ENCODE data around the gene PLXNA4.

Gene PLXNA4

GRCh38 chr7:132527467-132528410 is 48.5 kb downstream of the PLXNA4 start:
- no peak for DNase-seq

GRCh38 chr7:132526111-132526740 is 50.0 kb downstream of the PLXNA4 start:
- DNase-seq: no peak

- no peak for DNase-seq
These were observed 54.8 kb downstream of the PLXNA4 start for GRCh38 chr7:132521423-132521822.

- no peak for DNase-seq
These were observed 55.5 kb downstream of the PLXNA4 start for GRCh38 chr7:132520591-132521280.

GRCh38 chr7:132519936-132520335 is 56.3 kb downstream of the PLXNA4 start:
- no peak for DNase-seq

- DNase-seq: no peak
These were observed 57.5 kb downstream of the PLXNA4 start for GRCh38 chr7:132518839-132519173.

- DNase-seq: no peak
These were observed 58.0 kb downstream of the PLXNA4 start for GRCh38 chr7:132518102-132518838.

GRCh38 chr7:132516042-132516840 is 60.0 kb downstream of the PLXNA4 start:
- DNase-seq: no peak

GRCh38 chr7:132515181-132515580 is 61.1 kb downstream of the PLXNA4 start:
- DNase-seq: no peak

- DNase-seq: no peak
These were observed 61.8 kb downstream of the PLXNA4 start for GRCh38 chr7:132514430-132514829.

- no peak for DNase-seq
These were observed 64.3 kb downstream of the PLXNA4 start for GRCh38 chr7:132511921-132512320.

GRCh38 chr7:132511387-132511786 is 64.9 kb downstream of the PLXNA4 start:
- no peak for DNase-seq

- DNase-seq: no peak
These were observed 66.6 kb downstream of the PLXNA4 start for GRCh38 chr7:132509643-132510042.

- DNase-seq: no peak
These were observed 67.4 kb downstream of the PLXNA4 start for GRCh38 chr7:132508724-132509353.

GRCh38 chr7:132504852-132505251 is 71.4 kb downstream of the PLXNA4 start:
- no peak for DNase-seq

- no peak for DNase-seq
These were observed 72.2 kb downstream of the PLXNA4 start for GRCh38 chr7:132504071-132504470.

- DNase-seq: no peak
These were observed 72.9 kb downstream of the PLXNA4 start for GRCh38 chr7:132503415-132503814.

- DNase-seq: no peak
These were observed 74.3 kb downstream of the PLXNA4 start for GRCh38 chr7:132501956-132502355.

GRCh38 chr7:132500727-132501440 is 75.4 kb downstream of the PLXNA4 start:
- no peak for DNase-seq

GRCh38 chr7:132499487-132499886 is 76.8 kb downstream of the PLXNA4 start:
- DNase-seq: no peak

- no peak for DNase-seq
These were observed 77.2 kb downstream of the PLXNA4 start for GRCh38 chr7:132499065-132499464.
